ENCODE data around the gene PTMA. TPM values are rescaled to one million over a fixed set of nuclear protein-coding genes. Genes with fewer than 3 reads are reported as not detected.

The PTMA gene
- total RNA-seq, 4 donors from 2014 or later: 693 to 966 (median 818) TPM

DNA sequence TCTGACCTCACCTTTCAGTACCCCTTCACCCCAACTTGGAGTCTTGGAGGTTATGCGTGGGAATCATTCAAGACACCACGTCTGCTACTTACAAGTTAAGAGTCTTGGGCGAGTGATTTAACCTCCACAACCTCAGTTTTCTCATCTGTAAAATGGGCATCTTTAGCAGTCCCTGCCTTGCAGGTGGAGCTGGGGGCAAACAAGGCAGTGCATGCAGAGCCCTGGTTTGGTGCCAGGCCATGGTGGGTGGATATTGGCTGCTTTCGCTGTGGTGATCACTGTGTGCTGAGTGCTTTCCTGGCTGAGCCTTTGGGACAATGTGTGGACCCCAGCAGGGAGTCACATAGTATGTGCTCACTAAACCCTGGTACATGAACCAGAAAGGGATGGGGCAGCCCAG is 20.4 kb upstream of the PTMA start:
- no peak overlapping the region for H3K27ac ChIP-seq
- H3K9me3 ChIP-seq: no peaks in the 10 kb centered on the region
- H3K4me1 ChIP-seq: no peaks in the 10 kb centered on the region
- TF ChIP-seq, protein P1, sequence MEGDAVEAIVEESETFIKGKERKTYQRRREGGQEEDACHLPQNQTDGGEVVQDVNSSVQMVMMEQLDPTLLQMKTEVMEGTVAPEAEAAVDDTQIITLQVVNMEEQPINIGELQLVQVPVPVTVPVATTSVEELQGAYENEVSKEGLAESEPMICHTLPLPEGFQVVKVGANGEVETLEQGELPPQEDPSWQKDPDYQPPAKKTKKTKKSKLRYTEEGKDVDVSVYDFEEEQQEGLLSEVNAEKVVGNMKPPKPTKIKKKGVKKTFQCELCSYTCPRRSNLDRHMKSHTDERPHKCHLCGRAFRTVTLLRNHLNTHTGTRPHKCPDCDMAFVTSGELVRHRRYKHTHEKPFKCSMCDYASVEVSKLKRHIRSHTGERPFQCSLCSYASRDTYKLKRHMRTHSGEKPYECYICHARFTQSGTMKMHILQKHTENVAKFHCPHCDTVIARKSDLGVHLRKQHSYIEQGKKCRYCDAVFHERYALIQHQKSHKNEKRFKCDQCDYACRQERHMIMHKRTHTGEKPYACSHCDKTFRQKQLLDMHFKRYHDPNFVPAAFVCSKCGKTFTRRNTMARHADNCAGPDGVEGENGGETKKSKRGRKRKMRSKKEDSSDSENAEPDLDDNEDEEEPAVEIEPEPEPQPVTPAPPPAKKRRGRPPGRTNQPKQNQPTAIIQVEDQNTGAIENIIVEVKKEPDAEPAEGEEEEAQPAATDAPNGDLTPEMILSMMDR (IDR thresholded peaks at IDR 0.05): no peak
- TF ChIP-seq POLR2A (IDR thresholded peaks at IDR 0.05): no peak
- H3K4me3 ChIP-seq: no peak overlapping the region
- H3K36me3 ChIP-seq: no peaks in the 10 kb centered on the region
- intact Hi-C loops (cut with DNase I; ENCODE audit: low total_unique reads): no loop called here
- no peaks in the 10 kb centered on the region for H3K27me3 ChIP-seq
- no peak for DNase-seq

DNA sequence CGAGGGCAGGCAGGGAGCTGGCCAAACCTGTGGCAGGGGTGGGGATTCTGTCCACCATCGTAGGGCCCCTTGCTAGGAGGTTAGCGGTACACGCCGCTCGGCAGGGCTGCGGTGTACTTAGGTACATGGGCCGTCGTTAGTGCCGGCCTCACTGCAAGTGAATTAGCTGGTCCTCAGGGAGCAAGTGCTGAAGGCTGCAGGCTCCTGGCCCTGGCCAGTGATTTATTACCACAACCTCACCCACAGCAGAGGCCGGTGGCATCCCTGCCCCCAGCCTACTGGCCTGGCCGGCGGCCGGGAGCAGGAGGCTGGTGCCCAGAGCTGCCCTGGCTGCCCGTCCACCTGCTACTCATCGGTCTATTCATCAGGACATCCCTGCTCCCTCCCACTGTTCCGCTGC is 19.6 kb upstream of the PTMA start:
- H3K9me3 ChIP-seq: no peaks in the 10 kb centered on the region
- H3K27me3 ChIP-seq: no peaks in the 10 kb centered on the region
- H3K36me3 ChIP-seq: no peaks in the 10 kb centered on the region
- H3K4me3 ChIP-seq: no peak overlapping the region
- no peak for DNase-seq
- no peaks in the 10 kb centered on the region for H3K4me1 ChIP-seq
- H3K27ac ChIP-seq: no peak overlapping the region
- TF ChIP-seq, protein P1 (IDR thresholded peaks at IDR 0.05): no peak
- TF ChIP-seq POLR2A (IDR thresholded peaks at IDR 0.05): no peak
- intact Hi-C loops (cut with DNase I; ENCODE audit: low total_unique reads): no loop called here

DNA sequence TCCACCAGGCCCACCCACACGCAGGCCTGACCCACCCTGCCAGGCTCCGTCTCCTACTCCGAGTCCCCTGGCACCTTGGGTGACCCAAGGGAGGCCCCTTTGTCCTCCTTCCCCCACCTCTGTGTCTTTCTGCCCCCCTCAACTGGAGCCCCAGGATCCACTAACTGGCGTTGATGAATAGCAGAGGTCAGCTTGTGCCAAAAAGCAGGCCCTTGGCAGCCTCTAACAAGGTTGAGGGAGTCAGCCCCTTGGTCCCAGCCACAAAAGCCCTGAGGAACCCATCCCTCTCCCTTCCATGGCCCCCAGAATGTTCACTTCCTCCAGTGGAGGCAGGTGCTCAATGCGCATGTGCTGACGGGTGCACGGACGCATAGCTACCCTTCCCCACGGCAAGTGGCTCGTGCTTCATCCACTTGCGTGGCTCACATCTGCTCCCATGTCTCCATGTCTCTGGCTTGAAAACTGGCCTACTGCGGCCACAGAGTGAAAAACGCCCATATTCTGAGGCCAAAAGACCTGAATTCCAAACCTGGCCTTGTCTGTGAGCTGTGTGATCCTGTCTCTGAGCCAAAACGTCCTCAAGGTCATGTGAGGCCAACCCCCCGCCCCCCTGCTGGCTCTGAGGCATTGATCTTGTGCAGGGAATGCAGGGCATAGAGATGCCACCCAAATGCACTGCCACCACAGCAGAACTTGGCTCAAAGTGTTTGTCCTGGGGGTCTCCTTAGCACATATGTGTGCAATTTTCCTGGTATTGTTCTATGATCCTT is 19.0 kb upstream of the PTMA start:
- no peak for TF ChIP-seq POLR2A (IDR thresholded peaks at IDR 0.05)
- TF ChIP-seq, protein P1 (IDR thresholded peaks at IDR 0.05): no peak
- no peaks in the 10 kb centered on the region for H3K36me3 ChIP-seq
- intact Hi-C loops (cut with DNase I; ENCODE audit: low total_unique reads): no loop called here

DNA sequence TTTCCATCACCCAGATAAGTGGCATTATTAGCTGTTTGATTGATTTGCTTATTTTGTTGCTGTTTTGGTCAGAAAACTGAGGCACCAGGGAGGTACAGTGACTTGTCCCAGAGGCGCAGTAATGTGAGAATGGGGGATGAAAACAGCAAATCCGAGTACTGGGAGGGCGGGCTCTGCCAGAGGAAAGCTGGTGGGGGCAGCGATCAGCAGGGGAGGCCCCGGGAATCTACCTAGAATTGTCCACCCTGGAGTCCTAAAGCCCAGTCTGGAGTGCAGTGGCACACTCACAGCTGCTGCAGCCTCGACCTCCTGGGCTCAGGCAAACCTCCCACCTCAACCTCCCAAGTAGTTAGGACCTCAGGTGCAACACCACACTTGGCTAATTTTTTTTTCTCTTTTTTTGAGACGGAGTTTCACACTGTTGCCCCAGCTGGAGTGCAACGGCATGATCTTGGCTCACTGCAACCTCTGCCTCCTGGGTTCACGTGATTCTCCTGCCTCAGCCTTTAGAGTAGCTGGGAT is 17.0 kb upstream of the PTMA start:
- no peaks in the 10 kb centered on the region for H3K36me3 ChIP-seq
- intact Hi-C loops (cut with DNase I; ENCODE audit: low total_unique reads): no loop called here
- no peak overlapping the region for H3K27ac ChIP-seq
- no peak for TF ChIP-seq POLR2A (IDR thresholded peaks at IDR 0.05)
- TF ChIP-seq, protein P1 (IDR thresholded peaks at IDR 0.05): no peak
- H3K4me1 ChIP-seq: no peaks in the 10 kb centered on the region
- no peak overlapping the region for H3K4me3 ChIP-seq
- H3K27me3 ChIP-seq: no peaks in the 10 kb centered on the region
- no peaks in the 10 kb centered on the region for H3K9me3 ChIP-seq
- no peak for DNase-seq

More for the DNA sequence above, 19.0 kb upstream of the PTMA start:
- no peaks in the 10 kb centered on the region for H3K9me3 ChIP-seq
- no peak for DNase-seq
- H3K4me3 ChIP-seq: no peak overlapping the region
- H3K27me3 ChIP-seq: no peaks in the 10 kb centered on the region
- no peak overlapping the region for H3K27ac ChIP-seq
- no peaks in the 10 kb centered on the region for H3K4me1 ChIP-seq

DNA sequence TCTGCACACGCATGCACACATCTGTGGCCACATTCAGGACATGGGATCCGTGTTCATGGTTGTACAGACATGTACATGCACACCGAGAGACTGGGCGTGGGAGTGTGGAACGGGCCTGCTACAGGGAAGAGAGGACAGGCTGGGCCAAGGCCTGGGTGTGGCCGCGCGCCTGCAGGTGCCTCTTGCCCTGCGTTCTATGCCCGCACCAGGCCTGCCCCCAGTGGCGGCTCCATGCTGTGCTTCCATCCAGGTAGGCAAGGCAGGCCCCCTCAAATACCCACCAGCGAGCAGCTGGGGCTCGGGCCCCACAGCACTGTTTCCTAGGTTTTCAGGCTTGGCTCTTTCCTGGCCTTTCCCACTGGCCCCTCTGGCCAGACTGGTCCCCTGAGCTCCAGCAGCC is 15.5 kb upstream of the PTMA start:
- H3K27me3 ChIP-seq: no peaks in the 10 kb centered on the region
- H3K27ac ChIP-seq: no peak overlapping the region
- TF ChIP-seq POLR2A (IDR thresholded peaks at IDR 0.05): no peak
- TF ChIP-seq, protein P1 (IDR thresholded peaks at IDR 0.05): no peak
- H3K4me1 ChIP-seq: no peaks in the 10 kb centered on the region
- no peak for DNase-seq
- H3K36me3 ChIP-seq: no peaks in the 10 kb centered on the region
- no peaks in the 10 kb centered on the region for H3K9me3 ChIP-seq
- intact Hi-C loops (cut with DNase I; ENCODE audit: low total_unique reads): no loop called here
- no peak overlapping the region for H3K4me3 ChIP-seq
